ENCODE data around the gene PXK.

Gene PXK

DNA sequence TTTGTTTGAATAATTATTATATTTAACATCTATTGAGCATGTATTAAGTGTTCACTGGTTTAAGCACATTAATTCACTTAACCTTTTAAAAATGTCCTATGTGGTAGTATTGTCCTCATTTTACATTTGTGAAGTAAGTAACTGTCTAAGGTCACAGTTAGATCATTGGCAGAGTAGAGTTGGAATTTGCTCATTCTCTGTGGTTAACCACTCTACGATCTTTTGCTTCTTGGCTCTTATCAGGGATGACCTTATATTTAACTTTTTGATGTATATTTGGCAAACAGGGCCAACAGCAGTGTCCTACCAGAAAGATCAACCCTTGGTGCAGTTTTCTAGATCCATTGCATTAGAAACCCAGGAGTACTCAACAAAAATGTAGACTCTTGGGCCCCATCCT, 34.0 kb downstream of the PXK start:
- DNase-seq (ENCODE audit: low read depth), result no peak
- TF ChIP-seq POLR2A (IDR thresholded peaks at IDR 0.05; ENCODE audit: extremely low read depth, insufficient read length), result no peak
- TF ChIP-seq, protein P1, sequence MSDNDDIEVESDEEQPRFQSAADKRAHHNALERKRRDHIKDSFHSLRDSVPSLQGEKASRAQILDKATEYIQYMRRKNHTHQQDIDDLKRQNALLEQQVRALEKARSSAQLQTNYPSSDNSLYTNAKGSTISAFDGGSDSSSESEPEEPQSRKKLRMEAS (IDR thresholded peaks at IDR 0.05; ENCODE audit: low read depth, low read length), result no peak
- TF ChIP-seq MYC (IDR thresholded peaks at IDR 0.05; ENCODE audit: low read depth, low read length), result no peak
- TF ChIP-seq, protein P2, sequence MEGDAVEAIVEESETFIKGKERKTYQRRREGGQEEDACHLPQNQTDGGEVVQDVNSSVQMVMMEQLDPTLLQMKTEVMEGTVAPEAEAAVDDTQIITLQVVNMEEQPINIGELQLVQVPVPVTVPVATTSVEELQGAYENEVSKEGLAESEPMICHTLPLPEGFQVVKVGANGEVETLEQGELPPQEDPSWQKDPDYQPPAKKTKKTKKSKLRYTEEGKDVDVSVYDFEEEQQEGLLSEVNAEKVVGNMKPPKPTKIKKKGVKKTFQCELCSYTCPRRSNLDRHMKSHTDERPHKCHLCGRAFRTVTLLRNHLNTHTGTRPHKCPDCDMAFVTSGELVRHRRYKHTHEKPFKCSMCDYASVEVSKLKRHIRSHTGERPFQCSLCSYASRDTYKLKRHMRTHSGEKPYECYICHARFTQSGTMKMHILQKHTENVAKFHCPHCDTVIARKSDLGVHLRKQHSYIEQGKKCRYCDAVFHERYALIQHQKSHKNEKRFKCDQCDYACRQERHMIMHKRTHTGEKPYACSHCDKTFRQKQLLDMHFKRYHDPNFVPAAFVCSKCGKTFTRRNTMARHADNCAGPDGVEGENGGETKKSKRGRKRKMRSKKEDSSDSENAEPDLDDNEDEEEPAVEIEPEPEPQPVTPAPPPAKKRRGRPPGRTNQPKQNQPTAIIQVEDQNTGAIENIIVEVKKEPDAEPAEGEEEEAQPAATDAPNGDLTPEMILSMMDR (IDR thresholded peaks at IDR 0.05; ENCODE audit: low read depth, low read length), result no peak
- H3K4me3 ChIP-seq (ENCODE audit: low read depth, low read length), result no peak overlapping the region

GRCh38 chr3:58369038-58369437, 36.3 kb downstream of the PXK start:
- DNase-seq (ENCODE audit: low read depth), result no peak
- no peak overlapping the region for H3K4me3 ChIP-seq (ENCODE audit: low read depth, low read length)
- TF ChIP-seq, protein P2 (IDR thresholded peaks at IDR 0.05; ENCODE audit: low read depth, low read length), result no peak
- TF ChIP-seq, protein P1 (IDR thresholded peaks at IDR 0.05; ENCODE audit: low read depth, low read length), result no peak
- TF ChIP-seq POLR2A (IDR thresholded peaks at IDR 0.05; ENCODE audit: extremely low read depth, insufficient read length) (no peak), MYC (IDR thresholded peaks at IDR 0.05; ENCODE audit: low read depth, low read length) (no peak)

DNA sequence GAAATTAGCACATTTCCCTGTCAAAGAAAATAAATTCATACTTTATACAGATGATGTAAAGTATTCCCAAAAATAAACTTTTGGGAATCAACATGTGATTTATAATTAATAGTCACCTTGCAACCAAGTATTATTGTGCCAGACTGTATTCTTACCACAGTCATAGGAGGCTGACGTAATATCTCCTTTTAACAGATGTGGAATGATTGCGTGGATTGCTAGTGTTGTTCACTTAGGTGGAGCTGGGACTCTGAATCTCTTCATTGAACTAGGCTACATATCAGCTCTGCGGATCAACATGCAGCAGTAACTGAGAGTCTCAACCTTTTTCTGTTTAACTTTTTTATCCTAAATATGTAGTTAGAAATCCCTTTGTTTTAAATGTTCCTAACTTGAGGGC, 37.2 kb downstream of the PXK start:
- TF ChIP-seq, protein P1 (IDR thresholded peaks at IDR 0.05; ENCODE audit: low read depth, low read length), result no peak
- DNase-seq (ENCODE audit: low read depth), result no peak
- no peak overlapping the region for H3K4me3 ChIP-seq (ENCODE audit: low read depth, low read length)

GRCh38 chr3:58370407-58370806, 37.7 kb downstream of the PXK start:
- H3K4me3 ChIP-seq (ENCODE audit: low read depth, low read length), result no peak overlapping the region
- no peak for DNase-seq (ENCODE audit: low read depth)
- TF ChIP-seq, protein P2 (IDR thresholded peaks at IDR 0.05; ENCODE audit: low read depth, low read length), result no peak
- TF ChIP-seq, protein P1 (IDR thresholded peaks at IDR 0.05; ENCODE audit: low read depth, low read length), result no peak
- TF ChIP-seq POLR2A (IDR thresholded peaks at IDR 0.05; ENCODE audit: extremely low read depth, insufficient read length), result no peak
- TF ChIP-seq MYC (IDR thresholded peaks at IDR 0.05; ENCODE audit: low read depth, low read length), result no peak

DNA sequence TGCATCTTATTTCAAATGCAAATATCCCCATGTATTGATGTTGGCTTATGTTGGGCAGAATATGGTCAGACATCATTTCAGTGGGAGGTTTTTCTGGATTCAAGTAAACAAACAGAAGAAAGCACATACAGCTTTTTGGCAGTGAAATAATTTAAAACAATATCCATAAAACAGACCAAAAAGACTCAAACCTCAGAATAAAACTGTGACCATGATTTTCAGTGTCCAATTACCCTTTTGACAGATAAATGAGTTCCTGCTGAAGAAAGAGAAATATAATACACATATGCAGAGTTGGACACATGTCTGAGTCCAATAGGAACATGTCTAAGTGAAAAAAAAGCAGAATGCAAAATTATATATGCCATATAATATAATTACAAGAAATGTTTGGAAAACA, 39.1 kb downstream of the PXK start:
- no peak for DNase-seq (ENCODE audit: low read depth)
- no peak overlapping the region for H3K4me3 ChIP-seq (ENCODE audit: low read depth, low read length)
- TF ChIP-seq POLR2A (IDR thresholded peaks at IDR 0.05; ENCODE audit: extremely low read depth, insufficient read length), result no peak
- TF ChIP-seq, protein P2 (IDR thresholded peaks at IDR 0.05; ENCODE audit: low read depth, low read length), result no peak
- TF ChIP-seq MYC (IDR thresholded peaks at IDR 0.05; ENCODE audit: low read depth, low read length), result no peak
- TF ChIP-seq, protein P1 (IDR thresholded peaks at IDR 0.05; ENCODE audit: low read depth, low read length), result no peak

GRCh38 chr3:58375254-58375653, 42.6 kb downstream of the PXK start:
- no peak for DNase-seq (ENCODE audit: low read depth)
- TF ChIP-seq, protein P2 (IDR thresholded peaks at IDR 0.05; ENCODE audit: low read depth, low read length), result no peak
- no peak overlapping the region for H3K4me3 ChIP-seq (ENCODE audit: low read depth, low read length)
